Measurements from ENCODE around the gene MRPS31.
A peak's percentile ranks its signal among the peaks of the same experiment; 100 is the strongest.

The MRPS31 gene

DNA sequence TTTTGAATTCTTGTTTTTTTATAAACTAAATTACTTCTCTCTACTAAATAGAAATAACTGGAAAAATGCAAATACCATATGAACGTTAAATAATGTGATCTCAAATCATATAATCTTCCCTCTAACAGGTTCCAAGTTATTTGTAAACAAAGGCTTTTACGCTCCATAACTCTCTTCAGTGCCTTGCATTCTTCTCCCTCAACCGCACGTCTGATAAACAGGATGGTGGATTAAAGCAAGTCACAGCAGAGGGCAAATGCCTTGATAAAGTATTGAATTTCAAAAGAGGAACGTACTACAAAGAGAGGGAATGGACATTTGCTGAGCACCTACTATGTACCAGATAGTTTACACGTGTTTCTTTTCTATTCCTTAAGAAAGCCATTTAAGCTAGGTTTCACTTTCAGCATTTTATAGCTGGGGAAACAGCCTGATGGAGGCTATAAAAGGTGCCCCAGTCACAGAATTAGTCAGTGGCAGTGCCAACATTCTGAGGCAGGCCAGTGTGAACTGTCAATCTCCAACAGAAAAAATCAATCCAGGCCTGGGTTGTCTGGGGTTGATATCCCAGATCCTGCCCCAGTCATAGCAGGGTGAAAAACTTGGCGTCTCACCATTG, 15.8 kb downstream of the MRPS31 start:
- TF ChIP-seq GATA2 (IDR thresholded peaks at IDR 0.05; ENCODE audit: low read depth, low read length) (no peak), GATA3 (IDR thresholded peaks at IDR 0.05; ENCODE audit: low read depth, low read length) (no peak)

DNA sequence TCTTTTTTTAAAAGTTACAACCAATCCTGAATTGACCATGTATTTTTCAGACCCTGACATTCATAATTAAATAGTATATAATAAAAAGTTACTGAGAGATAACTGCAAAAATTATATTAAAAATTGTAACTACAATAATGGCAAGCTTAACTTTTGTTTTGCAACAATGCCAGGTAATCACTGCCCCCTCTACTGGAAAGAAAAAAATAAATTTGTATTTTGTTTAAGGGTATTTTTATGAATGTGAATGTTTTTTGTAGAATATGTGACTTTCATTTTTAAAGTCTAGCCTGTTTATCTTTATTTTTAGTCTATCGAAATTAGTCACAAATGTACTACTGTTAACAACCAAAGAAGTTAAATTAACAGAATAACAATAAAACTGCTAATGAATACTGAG, 21.7 kb downstream of the MRPS31 start:
- no peak for TF ChIP-seq GATA3 (IDR thresholded peaks at IDR 0.05; ENCODE audit: low read depth, low read length)
- TF ChIP-seq GATA2 (IDR thresholded peaks at IDR 0.05; ENCODE audit: low read depth, low read length): no peak

DNA sequence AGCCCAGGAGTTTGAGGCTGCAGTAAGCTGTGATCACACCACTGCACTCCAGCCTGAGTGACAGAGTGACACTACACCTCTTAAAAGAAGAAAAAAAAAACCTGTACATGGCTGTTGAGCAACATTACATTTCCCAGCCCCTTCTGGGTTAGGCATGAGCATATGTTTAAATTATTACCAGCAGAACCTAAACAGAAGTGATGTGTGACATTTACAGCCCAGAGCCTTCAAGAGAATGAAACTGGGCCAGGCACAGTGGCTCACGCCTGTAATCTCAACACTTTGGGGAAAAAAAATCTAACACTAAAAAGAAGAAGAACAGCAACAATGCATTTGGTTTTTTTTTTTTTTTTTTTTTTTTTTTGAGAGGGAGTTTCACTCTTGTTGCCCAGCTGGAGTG, 38.3 kb downstream of the MRPS31 start:
- no peak for TF ChIP-seq GATA2 (IDR thresholded peaks at IDR 0.05; ENCODE audit: low read depth, low read length)
- no peak for TF ChIP-seq GATA3 (IDR thresholded peaks at IDR 0.05; ENCODE audit: low read depth, low read length)

DNA sequence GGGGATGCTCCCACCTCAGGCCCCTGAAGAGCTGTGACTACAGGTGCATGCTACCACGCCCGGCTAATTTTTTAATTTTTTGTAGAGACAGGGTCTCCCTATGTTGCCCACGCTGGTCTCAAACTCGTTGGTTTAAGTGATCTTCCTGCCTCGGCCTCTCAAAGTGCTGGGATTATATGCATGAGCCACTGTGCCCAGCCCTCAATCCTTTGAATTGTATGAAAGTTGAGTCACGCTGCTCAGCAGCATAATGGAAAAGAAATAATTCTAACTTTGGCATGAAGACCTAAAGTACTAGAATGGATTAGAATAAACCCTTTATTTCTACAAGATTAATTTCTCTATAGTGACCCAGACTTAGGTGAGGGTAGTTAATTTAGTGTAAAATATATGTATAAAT, 42.4 kb downstream of the MRPS31 start:
- TF ChIP-seq GATA2 (IDR thresholded peaks at IDR 0.05; ENCODE audit: low read depth, low read length): no peak
- TF ChIP-seq GATA3 (IDR thresholded peaks at IDR 0.05; ENCODE audit: low read depth, low read length): no peak

DNA sequence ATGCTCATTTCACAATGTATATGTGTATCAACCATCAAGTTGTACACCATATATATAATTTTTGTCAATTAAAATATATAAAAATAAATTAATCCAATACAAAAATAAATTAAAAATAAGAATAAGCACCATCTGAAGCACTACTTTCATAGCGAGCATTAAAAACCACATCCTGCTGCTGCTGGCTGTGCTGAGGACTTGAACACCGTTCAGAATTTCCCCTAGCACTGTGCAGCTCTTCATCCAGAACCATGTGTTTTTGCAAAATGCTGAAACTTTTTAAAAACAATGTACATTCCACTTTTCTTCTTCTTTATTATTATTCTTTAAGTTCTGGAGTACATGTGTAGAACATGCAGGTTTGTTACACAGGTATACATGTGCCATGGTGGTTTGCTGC, 64.6 kb downstream of the MRPS31 start:
- TF ChIP-seq GATA2 (IDR thresholded peaks at IDR 0.05; ENCODE audit: low read depth, low read length) (no peak), GATA3 (IDR thresholded peaks at IDR 0.05; ENCODE audit: low read depth, low read length) (no peak)

DNA sequence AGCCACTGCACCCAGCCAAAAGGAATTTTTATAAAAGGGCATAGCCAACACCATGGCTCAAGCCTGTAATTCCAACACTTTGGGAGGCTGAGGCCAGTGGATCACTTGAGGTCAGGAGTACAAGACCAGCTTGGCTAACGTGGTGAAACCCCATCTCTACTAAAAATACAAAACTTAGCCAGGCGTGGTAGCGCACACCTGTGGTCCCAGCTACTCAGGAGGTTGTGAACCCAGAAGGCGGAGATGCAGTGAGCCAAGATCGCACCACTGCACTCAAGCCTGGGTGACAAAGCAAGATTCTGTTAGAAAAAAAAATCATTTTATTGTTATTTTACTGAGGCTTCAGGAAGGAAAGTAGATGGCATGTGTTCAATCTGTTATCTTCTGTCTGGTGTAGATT, 73.3 kb downstream of the MRPS31 start:
- TF ChIP-seq GATA2 (IDR thresholded peaks at IDR 0.05; ENCODE audit: low read depth, low read length): no peak
- no peak for TF ChIP-seq GATA3 (IDR thresholded peaks at IDR 0.05; ENCODE audit: low read depth, low read length)

DNA sequence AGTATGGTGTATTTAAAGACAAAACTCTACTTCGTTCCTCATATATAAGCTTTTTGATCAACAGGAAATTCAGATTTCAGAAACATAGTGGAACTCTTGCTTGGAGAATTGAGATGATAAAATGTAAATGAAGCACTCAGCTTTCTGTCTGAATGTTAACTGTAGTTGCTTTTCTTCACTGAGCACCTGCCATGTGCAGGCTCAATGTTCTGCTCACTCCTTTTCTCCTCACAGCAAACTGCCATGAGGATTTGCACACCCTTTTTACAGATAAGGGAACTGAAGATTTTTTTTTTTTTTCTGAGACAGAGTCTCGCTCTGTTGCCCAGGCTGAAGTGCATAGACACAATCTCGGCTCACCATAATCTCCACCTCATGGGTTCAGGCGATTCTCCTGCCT, 76.6 kb downstream of the MRPS31 start:
- no peak for TF ChIP-seq GATA3 (IDR thresholded peaks at IDR 0.05; ENCODE audit: low read depth, low read length)
- no peak for TF ChIP-seq GATA2 (IDR thresholded peaks at IDR 0.05; ENCODE audit: low read depth, low read length)

DNA sequence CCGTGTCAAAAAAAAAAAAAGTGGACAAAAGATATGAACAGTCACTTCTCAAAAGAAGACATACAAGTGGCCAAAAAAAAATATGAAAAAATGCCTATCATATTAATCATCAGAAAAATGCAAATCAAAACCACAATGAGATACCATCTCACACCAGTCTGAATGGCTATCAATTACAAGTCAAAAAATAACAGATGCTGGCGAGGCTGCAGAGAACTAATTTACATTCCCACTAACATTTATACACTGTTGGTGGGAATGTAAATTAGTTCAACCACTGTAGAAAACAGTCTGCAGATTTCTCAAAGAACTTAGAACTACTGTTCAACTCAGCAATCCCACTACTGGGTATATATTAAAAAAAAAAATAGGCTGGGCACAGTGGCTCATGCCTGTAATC, 78.0 kb downstream of the MRPS31 start:
- no peak for TF ChIP-seq GATA3 (IDR thresholded peaks at IDR 0.05; ENCODE audit: low read depth, low read length)

DNA sequence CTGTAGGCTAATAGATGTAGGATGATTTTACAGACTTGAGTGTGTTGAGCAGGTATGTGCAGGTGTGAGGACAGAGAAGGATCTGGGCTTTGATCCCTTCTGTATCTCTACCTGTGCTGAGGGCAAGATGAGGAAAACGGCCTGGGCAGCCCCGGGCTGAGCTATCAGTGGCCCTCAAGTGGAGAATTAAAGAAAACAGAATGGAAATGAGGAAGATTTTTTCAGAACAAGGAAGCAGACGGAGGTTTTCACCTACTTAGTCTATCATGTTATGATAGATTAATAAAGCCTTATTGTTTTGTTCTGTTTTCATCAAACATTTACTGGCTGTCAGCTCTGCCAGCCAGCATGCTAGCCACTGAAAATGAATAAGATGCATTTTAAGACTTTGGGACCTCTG, 82.2 kb downstream of the MRPS31 start:
- no peak for TF ChIP-seq GATA2 (IDR thresholded peaks at IDR 0.05; ENCODE audit: low read depth, low read length)
- TF ChIP-seq GATA3 (IDR thresholded peaks at IDR 0.05; ENCODE audit: low read depth, low read length): no peak

DNA sequence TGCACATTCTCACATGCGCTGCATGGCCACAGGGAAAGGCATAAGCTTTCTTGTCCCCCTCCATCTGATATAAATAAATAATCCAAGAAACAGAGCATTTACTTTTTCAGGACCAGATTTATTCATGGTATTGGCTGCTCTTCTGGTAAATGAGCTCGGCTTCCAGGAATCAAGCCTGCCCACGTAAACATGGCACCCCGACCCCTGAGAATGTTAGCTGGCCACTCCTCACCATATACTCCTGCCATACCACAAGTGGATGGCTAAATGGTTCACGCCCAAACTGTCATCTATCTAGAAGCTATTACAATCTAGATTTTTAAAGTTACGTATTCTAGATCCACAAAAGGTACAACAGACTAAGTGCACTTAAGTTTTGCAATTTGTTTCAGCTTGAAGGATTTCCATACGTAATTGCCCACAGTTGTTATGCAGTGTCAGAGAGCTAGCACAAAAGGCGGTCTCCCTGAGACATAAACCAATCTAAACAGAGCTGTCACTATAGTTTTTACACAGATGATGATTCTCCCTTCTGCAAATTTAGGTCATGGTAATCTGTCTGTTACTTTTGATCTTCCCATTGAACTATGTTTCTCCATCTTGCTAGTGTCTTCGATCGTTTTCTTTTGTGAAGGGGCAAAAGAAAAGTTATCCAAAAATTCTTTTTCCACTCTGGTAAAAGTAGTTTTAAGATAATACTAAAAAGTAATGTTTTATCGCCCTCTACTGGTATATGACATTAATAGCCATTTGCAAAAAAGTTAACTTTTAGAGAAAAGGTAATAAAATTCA, 88.3 kb downstream of the MRPS31 start:
- no peak for TF ChIP-seq GATA2 (IDR thresholded peaks at IDR 0.05; ENCODE audit: low read depth, low read length)

DNA sequence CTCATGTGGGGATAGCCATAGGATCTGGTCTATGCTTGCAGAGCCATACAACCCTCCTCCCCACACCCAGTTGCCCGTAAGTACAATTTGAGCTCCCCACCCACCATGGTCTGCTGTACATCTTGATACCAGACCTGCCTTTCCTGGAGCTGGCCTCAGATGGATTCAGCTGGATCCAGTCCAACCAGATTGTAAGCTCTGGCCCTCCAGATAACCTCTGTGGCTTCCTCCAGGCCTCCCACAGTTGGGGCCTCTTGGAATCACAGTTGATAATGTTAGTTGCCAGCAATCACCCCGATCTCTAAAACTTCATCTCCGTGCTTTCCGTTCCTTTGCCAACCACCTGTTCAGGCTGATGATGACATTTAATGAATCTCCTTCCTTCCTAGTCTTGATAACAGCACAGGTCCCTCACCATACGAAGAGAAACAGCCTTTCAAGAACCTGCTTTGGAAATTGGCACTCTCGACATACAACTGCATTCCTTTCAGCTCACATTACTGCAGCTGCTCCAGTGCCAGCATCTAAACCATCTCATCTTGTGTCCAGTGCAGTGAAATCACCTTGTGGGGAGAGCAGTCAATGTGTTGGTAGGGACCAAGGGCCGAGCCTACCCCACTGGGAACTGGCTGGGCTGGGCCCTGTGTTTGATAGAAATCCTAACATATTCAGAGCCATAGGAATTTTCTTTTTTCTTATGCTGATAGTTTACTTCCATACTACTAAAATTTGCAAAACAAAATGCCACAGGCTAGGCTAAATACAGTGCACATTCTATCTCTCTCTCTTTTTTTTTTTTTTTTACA, 89.4 kb downstream of the MRPS31 start:
- TF ChIP-seq GATA2 (IDR thresholded peaks at IDR 0.05; ENCODE audit: low read depth, low read length) (peak; percentile 65), GATA3 (IDR thresholded peaks at IDR 0.05; ENCODE audit: low read depth, low read length) (no peak)

DNA sequence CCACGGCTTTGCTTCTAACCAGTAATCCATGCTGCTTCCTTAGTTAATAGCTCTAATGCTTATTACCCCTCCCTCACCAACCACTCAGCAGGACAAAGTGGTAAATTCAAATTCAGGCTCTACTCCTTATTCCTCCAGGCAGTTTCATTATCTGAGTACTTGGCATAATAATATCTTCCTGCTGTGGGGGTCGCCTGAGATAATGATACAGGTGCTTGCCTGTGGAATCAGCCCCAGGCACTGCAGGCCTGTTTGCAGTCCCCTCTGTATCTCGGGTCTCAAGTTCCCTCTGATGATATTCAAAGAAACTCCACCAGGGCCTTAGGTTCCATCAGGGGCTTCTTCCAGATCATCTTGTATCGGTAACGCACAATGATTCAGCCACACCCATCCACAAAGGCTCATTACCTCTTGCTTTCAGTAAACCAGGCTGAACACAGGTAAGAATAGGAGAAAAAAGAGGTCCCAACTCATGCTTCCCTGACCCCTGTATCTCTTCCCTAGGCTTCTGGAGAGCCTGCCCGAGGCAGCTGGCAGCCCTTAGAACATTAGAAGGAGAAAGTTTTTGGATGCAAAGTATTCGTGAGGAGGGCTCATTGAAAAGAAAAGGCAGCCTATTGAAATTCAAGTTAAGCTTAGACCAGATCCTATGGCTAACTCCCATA, 90.2 kb downstream of the MRPS31 start:
- TF ChIP-seq GATA2 (IDR thresholded peaks at IDR 0.05; ENCODE audit: low read depth, low read length) (no peak), GATA3 (IDR thresholded peaks at IDR 0.05; ENCODE audit: low read depth, low read length) (no peak)

DNA sequence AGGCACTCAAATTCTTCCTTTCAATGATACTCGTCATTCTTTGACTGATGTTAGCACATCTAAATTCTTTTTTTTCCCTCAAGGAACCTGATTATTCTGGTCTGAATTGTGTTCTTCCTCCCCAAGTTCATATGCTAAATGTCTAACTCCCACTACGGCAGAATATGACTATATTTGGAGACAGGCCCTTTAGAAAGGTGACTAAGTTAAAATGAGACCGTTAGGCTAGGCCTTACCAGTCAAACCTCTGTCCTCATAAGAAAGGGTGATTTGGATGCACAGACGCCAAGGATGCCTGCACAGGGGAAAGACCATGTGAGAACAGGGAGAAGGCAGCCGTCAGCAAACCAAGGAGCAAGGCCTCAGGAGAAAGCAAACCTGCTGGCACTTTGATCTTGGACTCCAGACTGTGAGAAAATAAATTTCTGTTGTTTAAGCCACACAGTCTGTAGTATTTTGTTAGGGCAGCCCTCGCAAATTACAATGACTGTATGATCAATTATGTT, 91.5 kb downstream of the MRPS31 start:
- TF ChIP-seq GATA3 (IDR thresholded peaks at IDR 0.05; ENCODE audit: low read depth, low read length): no peak
- TF ChIP-seq GATA2 (IDR thresholded peaks at IDR 0.05; ENCODE audit: low read depth, low read length): no peak
